Fibroblast of upper back skin (primary cell): Measurements from ENCODE around the gene NXN.
"Not testable (repeated sequence)": the region's sequence is repeated elsewhere in the genome, so short reads cannot be mapped to it uniquely, and the experiment has no call there.

Experiments used
- DNase-seq: peaks from one replicate; pipeline ENCODE4 v3.0.0-alpha.2; 2013

NXN gene

DNA sequence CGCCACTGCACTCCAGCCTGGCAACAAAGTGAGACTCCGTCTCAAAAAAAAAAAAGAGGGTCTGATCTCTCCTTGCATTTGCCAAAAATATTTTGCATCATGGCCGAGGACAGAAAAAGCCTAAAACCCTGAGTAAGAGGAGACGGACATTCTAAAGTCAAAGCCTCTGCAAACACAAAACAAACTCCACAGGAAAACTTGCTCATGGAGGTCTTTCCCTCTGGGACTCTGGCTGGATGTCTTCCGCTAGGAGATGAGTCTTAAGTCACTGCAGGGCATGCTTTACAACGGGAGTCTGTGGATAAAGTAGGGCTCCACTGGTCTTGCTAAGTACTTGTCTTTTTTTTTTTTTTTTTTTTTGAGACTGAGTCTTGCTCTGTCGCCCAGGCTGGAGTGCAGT is 123.4 kb downstream of the NXN start:
- DNase-seq: no peak

DNA sequence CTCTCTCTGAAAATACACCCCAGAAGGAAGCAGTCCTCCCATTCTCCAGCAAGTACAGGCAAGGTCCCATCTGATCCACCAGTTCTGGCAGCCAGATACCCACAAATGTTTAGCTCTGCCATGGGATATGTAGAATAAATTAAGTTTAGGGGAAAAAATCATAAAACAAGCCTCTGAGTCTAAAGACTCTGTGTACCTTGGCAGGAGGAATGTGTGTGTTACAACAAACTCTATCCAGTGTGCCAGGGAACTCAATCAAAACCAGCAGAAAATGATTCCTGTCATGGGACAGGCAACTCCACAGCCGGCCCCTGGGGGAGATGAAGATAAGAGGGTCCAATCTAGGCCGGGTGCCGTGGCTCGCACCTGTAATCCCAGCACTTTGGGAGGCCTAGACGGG is 124.0 kb downstream of the NXN start:
- no peak for DNase-seq

DNA sequence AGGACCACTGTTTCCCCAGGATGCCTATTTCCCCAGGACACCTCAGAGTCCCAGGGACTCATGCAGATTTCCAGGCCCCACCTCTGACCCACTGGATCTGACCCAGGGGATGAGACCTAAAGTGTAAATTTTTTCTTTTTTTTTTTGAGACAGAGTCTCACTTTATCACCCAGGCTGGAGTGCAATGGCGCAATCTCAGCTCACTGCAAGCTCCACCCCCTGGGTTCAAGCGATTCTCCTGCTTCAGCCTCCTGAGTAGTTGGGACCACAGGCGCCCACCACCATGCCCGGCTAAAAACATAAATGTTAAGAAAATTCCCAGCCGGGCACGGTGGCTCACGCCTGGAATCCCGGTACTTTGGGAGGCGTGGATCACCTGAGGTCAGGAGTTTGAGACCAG is 126.7 kb downstream of the NXN start:
- not testable (repeated sequence) for DNase-seq

DNA sequence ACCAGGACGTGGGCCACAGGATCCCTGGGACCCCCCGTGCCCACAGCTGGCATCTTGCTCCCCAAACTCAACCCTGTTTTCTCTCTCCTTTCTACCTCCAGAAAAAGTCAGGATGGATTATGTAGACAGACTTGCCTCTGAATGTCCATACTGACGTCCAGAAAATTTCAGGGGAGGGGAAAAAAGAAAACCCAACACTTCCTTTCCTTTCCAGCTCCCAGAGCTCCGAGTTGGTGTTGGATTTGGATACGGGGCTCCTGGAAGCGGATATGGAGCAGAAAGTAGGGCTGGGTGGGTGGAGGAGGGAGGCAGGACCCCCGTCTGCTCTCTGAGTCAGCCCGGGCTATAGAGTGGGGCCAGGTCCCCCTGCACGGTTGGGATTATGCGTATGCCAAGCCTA is 127.2 kb downstream of the NXN start:
- DNase-seq: no peak

DNA sequence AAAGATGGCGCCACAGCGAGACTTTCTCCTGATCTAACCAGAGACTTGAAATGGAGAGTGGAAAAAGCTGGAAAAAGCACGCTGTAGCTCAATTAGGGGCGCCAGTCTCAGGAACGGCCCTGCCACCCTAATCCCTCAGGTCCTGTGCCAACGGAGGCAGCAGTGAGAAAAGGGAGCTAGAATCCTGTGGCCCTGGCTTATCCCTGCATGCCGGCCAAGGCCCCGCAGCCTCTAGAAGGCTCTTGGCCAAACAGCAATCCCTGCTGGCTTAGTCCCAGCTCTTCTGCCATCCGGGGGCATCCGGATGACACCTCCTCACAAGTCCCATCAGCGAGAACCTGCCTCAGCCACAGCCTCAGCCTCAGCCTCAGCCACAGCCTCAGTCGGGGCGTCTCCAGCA is 127.7 kb downstream of the NXN start:
- DNase-seq: no peak

DNA sequence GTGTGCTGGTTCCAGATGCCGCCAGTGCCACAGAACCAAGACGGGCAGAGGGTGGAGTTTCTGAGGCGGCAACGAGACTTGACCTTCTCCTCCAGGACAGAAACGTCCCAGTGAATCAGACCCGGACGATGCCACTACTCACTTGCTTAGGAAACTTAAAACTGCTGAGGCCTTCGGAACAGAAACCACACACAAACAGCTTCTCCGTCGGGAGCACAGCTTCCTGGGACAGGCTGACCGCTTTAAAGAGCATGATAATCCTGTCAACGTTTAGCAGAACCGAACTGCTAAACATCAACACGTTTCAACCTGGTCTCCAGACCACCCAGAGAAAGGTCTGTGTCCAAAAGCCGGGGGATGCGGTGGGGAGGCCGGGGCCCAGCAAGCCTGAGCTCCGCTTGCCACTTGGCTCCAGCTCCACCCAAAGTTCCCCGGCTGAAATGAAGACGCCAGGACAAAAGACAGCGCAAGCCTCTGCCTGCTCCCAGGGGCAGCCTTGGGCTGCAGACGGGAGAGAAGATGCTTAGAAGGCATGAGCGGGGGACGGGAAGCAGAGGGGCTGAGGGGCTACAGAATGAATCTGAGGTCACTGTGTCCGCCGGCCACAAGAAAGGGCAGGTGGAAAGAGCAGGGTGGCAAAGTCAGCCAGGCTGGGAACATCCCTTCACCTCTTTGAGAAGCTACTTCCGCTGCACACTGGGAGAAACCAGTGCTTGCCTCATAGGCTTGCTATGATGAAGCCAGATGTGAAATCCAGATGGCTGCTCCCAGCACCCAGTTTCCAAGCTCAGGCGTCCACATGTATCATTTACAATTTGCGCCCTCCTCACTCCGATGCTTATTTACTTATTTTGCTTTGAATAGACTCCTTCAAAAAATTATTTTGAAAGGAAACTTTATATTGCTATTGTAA is 128.5 kb downstream of the NXN start:
- DNase-seq: peak; percentile 72

DNA sequence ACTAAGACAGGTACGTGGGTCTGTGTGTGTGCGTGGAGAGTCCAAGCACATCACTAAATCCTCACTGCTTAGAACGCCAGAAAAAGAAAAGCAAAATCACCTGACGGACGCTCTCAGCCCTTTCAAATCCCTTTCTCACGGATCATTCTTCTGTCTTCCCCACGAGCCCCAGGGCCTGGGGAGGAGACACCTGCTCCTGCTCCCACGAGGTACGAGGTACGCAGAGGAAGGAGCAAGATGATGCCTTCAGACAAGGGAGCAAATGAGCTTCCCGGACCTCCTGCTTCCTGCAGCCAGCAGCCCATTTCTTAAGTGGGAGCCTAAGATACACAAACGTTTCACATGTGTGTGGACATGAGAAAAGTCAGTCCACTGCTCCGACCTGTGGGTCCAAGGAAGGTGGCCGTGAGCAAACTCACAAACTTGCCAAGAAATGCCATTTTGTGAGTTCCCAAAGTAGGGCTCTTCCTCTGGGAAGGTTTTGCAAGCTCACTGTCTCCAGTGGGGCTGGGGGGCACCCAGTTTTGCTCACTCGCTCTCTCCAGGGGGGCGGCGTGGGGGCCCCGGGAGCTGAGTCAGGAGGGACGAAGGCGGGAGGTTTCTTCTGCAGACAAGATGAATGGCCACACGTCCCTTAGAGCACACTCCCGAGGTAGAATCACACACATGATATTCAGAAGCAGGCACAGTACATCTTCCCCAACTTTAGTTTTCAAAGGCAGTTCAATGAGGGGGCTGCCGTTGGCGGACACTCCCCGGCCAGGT is 129.3 kb downstream of the NXN start:
- DNase-seq: no peak

DNA sequence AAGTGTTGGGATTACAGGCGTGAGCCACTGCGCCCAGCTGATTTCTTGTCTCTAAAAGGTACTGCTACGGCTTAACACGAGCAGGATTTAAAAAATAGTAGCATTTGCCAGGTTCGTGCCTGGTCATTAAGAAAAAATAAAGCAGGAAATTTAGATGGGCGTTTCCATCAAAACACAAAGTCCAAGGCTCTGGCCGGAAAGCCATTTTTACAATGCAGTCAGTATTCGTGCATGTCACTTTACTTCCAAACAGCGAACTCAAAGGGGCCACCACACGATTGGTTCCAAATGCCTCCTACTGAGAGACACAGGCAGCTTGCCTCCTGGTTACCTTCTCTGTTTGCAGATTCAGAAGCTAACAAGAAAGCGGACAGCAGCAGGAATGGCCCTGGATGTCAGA is 131.2 kb downstream of the NXN start:
- DNase-seq: no peak

DNA sequence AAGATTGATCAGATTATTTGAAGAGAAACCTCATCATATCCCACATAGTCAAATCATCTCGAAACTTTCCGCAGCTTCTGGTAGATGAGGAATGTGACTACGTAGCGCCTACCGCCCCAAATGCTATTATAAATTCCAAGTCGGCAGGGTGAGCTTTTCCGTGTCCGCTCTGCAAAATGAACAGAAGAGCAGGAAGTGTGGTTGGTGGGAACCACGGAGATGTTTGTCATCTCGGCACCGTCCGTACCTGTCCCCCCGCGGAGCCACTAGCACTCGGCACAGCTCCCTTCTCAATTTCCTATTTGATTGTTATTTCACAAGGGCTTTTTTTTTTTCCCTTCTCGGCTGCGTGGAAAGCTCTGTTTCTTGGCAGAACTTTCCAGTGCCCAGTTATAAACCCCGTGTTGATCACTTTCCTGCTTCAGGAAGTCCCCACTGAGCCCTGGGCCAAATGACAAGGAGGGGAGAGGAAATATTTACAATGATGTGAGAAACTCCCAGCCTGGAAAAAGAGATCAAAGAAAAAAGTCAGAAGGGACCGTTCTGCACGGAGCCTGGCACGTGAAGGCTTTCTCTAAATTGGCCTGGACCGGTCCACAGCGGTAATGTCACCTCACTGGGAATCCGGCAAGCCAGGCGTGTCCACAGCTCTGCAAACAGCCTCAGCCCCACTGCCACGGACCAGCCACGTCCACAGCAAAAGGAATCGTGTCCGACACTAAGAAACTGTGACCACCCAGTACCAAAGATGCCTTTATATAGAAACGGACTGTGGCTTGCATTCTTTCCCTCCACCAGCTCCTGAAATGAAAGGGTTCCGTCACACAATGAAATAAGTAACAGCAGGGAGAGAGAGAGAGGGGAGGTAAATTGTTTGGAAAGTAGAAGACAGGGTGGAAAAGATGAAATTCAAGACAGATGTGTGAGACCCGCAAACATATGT is 132.4 kb downstream of the NXN start:
- peak; percentile 78 for DNase-seq

DNA sequence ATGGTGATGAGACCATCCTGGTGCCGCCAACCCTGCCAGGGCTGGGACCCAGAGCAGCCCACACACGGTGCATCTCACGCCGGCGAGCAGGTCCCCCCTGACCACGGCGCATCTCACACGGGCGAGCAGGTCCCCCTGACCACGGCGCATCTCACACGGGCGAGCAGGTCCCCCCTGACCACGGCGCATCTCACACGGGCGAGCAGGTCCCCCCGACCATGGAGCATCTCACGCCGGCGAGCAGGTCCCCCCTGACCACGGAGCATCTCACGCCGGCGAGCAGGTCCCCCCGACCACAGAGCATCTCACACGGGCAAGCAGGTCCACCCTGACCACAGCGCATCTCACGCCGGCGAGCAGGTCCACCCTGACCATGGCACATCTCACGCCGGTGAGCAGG is 138.3 kb downstream of the NXN start:
- no peak for DNase-seq

DNA sequence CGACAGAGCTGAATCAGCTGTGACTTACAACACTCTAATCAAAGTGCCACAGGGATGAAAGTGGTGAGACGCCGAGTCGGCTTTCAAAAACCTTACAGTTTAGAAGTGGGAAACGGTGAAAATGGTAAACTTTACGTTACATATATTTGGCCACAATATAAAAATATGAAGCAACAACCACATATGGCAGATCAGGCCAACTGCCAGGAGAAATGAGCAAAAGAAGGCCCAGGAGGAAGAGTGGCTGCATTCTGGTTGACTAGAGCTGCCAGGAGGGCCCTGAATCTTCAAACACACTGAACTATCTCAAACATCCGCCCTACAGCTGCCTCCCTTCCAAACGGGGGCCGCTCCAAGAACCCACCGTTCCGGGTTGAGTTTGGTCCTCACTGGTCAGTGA is 141.1 kb downstream of the NXN start:
- DNase-seq: peak; percentile 64

DNA sequence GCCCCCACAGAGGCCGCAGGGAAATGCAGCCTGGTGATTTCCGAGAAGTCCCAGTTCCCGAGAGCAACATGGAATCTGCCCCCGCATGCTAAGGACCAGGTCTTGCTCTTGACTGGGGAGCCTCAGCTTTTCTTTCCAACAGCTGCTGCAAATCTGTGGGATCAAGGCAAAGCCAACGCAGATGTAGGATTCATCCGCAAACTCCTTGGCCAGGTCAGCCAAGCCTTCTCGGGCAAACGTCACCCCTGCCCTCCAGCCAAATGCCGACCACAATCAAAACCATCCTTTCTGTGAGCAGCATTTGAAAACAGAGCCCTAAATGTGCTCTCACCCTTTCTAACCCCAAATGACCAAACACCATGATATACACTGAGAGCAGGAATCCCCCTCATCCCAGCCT is 143.4 kb downstream of the NXN start:
- DNase-seq: peak; percentile 77

DNA sequence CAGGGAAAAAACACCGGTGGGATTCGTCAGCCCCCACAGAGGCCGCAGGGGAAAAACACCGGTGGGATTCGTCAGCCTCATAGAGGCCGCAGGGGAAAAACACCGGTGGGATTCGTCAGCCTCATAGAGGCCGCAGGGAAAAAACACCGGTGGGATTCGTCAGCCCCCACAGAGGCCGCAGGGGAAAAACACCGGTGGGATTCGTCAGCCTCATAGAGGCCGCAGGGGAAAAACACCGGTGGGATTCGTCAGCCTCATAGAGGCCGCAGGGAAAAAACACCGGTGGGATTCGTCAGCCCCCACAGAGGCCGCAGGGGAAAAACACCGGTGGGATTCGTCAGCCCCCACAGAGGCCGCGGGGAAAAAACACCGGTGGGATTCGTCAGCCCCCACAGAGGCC is 143.9 kb downstream of the NXN start:
- DNase-seq: not testable (repeated sequence)

DNA sequence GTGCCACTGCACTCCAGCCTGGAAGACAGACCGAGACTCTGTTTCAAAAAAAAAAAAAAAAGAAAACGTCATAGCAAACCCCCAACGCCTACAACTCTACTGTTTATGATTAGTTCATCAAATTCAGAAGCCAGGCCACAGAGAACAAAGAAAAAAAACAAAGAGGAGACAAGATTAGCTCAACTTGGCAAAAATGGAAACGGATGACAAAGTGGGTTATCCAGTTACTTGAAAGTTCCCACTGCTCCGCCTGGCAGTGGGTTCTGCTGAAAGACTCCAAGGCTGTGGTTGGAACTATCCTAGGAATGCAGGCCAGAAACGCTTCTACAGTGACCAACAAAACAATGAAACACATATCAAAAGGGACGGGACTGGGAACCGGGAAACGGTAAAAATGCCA is 144.3 kb downstream of the NXN start:
- DNase-seq: peak; percentile 99

DNA sequence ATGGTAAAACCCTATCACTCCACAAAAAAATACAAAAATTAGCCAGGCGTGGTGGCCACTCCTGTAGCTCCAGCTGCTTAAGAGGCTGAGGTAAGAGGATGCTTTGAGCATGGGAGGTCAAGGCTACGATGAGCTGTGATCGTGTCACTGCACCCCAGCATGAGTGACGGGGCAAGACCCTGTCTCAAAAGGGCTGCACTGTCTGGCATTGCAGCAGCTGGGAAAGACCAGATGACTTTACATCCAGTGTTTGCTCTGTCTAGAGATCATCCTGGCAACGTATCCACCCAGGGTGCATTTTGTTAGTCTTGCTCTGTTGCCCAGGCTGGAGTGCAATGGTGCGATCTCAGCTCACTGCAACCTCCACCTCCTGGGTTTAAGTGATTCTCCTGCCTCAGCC is 145.4 kb downstream of the NXN start:
- DNase-seq: no peak

DNA sequence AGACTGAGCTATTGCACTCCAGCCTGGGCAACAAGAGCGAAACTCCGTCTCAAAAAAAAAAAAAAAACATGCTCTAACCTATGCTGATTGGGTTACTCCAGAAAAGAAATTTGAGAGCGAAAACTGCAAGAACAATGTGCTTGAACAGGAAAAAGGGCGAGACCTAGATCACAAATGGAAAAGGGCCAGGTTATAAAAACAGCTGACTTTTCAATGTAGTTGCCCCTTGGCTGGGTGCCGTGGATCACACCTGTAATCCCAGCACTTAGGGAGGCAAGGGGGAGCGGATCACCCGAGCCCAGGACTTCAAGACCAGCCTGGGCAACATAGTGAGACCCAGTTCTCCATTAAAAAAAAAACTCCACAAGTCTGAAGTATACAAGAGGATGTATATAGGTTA is 148.6 kb downstream of the NXN start:
- no peak for DNase-seq

DNA sequence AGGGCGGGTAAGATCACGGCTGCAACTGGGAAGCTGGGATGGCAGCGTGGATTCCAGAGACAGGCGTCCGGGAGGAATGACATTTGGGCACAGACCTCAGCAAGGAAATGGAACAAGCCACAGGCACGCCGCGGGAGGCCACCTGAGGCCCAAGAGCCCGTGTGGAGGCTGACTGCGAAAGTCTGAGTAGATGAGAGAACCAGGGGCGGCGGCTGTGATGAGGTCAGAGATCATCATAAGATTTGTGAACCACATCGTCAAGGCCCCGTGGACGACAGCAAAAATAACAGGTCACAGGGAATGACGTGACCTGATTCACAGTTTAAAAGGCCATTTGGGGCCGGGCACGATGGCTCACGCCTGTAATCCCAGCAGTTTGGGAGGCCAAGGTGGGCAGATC is 149.2 kb downstream of the NXN start:
- no peak for DNase-seq

DNA sequence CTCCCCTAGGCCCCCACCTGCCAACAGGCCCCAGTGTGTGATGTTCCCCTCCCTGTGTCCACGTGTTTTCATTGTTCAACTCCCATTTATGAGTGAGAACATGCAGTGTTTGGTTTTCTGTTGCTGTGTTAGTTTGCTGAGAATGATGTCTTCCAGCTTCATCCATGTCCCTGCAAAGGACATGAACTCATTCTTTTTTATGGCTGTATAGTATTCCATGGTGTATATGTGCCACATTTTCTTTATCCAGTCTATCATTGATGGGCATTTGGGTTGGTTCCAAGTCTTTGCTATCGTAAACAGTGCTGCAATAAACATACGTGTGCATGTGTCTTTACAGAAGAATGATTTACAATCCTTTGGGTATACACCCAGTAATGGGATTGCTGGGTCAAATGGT is 150.0 kb downstream of the NXN start:
- not testable (repeated sequence) for DNase-seq

DNA sequence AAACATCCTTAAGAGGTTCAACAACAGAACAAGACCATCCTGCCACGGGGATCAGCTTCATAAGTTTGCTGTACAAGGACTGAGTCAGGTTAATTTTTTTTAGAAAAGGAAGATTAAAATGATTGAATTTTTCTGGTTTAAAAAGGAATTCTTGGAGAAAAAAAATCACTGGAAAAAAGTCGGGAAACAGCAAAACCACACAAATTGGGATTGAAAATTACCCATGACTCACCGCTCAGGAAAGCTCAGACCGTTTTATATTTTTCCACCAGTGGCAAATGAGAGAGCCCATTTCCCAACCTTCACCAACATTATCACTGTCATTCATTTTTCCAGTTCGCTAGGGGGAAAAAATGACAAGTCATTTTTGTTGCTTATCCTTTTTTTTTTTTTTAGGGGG is 150.8 kb downstream of the NXN start:
- DNase-seq: peak; percentile 79

DNA sequence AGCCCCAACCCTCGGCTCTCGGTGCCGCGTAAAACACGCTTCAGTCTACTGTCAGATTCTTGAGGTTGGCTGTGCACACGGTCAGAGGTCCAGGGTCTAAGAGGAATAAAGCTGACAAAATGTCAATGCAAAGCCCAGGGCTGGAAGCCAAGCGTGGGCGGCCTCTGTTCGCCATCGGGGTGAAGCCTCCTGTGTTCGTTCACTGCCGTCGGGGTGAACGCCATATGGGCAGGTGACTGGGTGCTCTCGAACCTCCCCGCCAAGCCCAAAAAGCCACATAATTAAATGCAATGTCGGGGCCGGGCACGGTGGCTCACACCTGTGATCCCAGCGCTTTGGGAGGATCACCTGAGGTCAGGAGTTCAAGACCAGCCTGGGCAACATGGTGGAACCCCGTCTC is 152.8 kb downstream of the NXN start:
- DNase-seq: no peak

DNA sequence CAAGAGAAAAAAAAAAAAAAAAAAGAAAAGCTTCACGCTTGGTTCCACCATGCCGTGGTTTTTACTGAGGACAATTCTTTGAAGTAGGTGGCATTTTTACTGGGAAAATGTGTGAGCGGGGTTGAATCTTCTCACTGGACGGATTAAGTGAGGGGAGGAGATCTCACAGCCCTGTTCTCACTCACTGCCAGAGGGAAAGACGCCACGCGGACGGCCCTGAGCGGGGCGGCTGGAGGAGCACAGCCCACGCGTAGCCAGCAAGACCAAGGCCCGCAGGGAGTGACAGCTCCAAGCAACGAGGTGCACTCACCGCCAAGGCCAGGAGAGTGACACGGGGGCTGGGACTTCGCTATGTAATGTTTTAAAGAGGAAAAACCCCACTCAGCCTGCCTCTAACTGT is 154.4 kb downstream of the NXN start:
- no peak for DNase-seq

DNA sequence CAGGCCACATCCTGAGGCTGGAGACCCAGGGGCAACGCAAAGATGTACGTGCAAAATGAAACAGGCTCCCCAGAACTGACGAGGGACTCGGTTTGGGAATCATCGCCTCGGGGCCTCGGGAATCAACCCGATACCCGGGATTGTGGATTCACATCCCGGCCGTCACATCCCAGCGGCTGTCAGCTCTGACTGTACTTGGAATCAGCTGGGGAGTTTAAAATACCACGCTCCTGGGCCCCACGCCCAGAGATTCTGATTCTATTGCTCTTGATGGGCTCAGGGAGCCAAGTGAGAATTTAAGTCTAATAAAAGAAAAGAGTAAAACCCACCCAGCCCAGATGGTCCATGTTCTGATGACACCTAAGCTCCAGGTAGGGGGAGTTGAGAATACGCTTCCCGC is 155.2 kb downstream of the NXN start:
- no peak for DNase-seq

DNA sequence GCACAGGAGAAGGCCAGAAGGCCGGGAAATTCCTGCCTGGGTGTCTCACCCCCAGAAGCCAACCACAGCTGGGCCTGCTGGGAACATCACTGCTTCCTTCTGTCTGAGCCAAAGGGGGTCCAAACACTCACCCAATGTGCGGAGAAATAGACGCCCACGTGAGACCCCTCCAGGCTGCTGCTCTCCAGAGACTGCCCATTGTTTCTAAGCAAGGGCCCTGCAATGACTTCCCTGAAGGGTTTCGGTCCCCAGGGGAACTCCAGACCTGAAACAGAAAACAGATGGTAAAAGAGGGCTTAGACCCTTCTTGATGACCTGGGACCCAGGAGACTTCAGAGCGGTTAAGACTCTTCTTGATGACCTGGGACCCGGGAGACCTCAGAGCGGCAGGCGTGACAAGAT is 156.1 kb downstream of the NXN start:
- no peak for DNase-seq
